ENCODE data around the gene PLXNA2. TPM values are rescaled to one million over a fixed set of nuclear protein-coding genes. Genes with fewer than 3 reads are reported as not detected.

PLXNA2 gene
- total RNA-seq, 1 experiment from 2014 or later, result 0.89 TPM

GRCh38 chr1:208058267-208058666 is 185.9 kb downstream of the PLXNA2 start:
- no TSS peak for BruUV-seq (replicated peaks)
- ChIA-PET CTCF (interaction anchor here (0.9 kb wide), 1 partner anchor 13 kb away, joined by 3 read pairs; no protein-coding TSS in a partner anchor), POLR2A (no interaction called here)

More at GRCh38 chr1:208058267-208058666, 185.9 kb downstream of the PLXNA2 start:
- no peak overlapping the region for H2AFZ ChIP-seq (ENCODE audit: low read depth, low read length, poor library complexity, severe bottlenecking)
- no peak overlapping the region for H3K9ac ChIP-seq (ENCODE audit: low read length)
- H3K4me3 ChIP-seq (replicated peaks in 1 of 2; ENCODE audit: low read depth in 1 of 2, low read length in 2 of 2), result no peak overlapping the region
- H3K4me2 ChIP-seq (ENCODE audit: low read length), result no peak overlapping the region
- no peaks in the 10 kb centered on the region for H4K20me1 ChIP-seq (ENCODE audit: insufficient read depth)
- H3K36me3 ChIP-seq (ENCODE audit: control insufficient read depth in 1 of 2, insufficient read depth in 2 of 2, low read length in 2 of 2), result no peaks in the 10 kb centered on the region
- H3K27me3 ChIP-seq (ENCODE audit: insufficient read depth, low read length), result peaks cover 52% of the 10 kb centered on the region
- no peaks in the 10 kb centered on the region for H3K9me3 ChIP-seq (ENCODE audit: control insufficient read depth in 1 of 2, insufficient read depth in 1 of 2, low read depth in 1 of 2, low read length in 2 of 2)
- RAD21 ChIA-PET (ENCODE audit: low non-redundant PET in 1 of 2, low total read pairs in 2 of 2, uncharacterized antibody in 2 of 2, unreplicated experiment in 2 of 2), result no interaction called here
- H3K79me2 ChIP-seq (ENCODE audit: insufficient read depth, low read length), result no peaks in the 10 kb centered on the region
- H3K9me2 ChIP-seq (ENCODE audit: insufficient read depth), result no peaks in the 10 kb centered on the region
- no peak for TF ChIP-seq JUND (IDR thresholded peaks at IDR 0.05)
- TF ChIP-seq POLR2AphosphoS5 (IDR thresholded peaks at IDR 0.05; ENCODE audit: low read depth, low read length), result no peak
- no peak for TF ChIP-seq EZH2phosphoT487 (IDR thresholded peaks at IDR 0.05; ENCODE audit: borderline replicate concordance)
- TF ChIP-seq TCF7L2 (IDR thresholded peaks at IDR 0.05; ENCODE audit: borderline replicate concordance, extremely low read depth, insufficient read depth, insufficient read length), result no peak
- TF ChIP-seq RAD21 (IDR thresholded peaks at IDR 0.05; ENCODE audit: low read depth), result no peak
- no peak for TF ChIP-seq ZFX (IDR thresholded peaks at IDR 0.05)
- no peak for TF ChIP-seq SIN3A (IDR thresholded peaks at IDR 0.05; ENCODE audit: low read depth)
- no peak for TF ChIP-seq ZNF274 (IDR thresholded peaks at IDR 0.05; ENCODE audit: low read depth, low read length)
- no peak for TF ChIP-seq REST (IDR thresholded peaks at IDR 0.05; ENCODE audit: low read depth)
- no peak for TF ChIP-seq YY1 (IDR thresholded peaks at IDR 0.05; ENCODE audit: extremely low read depth, insufficient replicate concordance, low read depth, low read length)
- DNase-seq (ENCODE audit: low read depth, low spot score) (no peak), ATAC-seq (no peak)
- no peaks in the 10 kb centered on the region for H3K4me1 ChIP-seq (ENCODE audit: control insufficient read depth in 1 of 2, insufficient read depth in 2 of 2, low read length in 2 of 2)
- no peak overlapping the region for H3K27ac ChIP-seq (ENCODE audit: low read depth, low read length)
- intact Hi-C loops (cut with micrococcal nuclease), result no loop called here

Data from HCT116 (cell line).